GM12865 (cell line): ENCODE measurements around the gene DYNC1I1.

Experiments used
- DNase-seq: peaks from one replicate; pipeline ENCODE4 v3.0.0; 2010; ENCODE audit warnings: low read depth
- H3K4me3 ChIP-seq: 2 replicates; pipeline ENCODE4 v1.5.1; 2011; ENCODE audit warnings: mild to moderate bottlenecking, low read depth, low read length, control low read depth
- CTCF ChIP-seq: IDR thresholded peaks from 2 replicates; pipeline ENCODE4 v1.5.1; 2011; ENCODE audit warnings: low read length, control low read depth, low read depth, inconsistent platforms; ENCODE audit not compliant: insufficient read depth; ENCODE audit errors: missing control alignments

The DYNC1I1 gene

GRCh38 chr7:96016056-96016586, 243.8 kb downstream of the DYNC1I1 start:
- H3K4me3 ChIP-seq, result no peak overlapping the region
- DNase-seq, result no peak
- no peak for TF ChIP-seq CTCF

DNA sequence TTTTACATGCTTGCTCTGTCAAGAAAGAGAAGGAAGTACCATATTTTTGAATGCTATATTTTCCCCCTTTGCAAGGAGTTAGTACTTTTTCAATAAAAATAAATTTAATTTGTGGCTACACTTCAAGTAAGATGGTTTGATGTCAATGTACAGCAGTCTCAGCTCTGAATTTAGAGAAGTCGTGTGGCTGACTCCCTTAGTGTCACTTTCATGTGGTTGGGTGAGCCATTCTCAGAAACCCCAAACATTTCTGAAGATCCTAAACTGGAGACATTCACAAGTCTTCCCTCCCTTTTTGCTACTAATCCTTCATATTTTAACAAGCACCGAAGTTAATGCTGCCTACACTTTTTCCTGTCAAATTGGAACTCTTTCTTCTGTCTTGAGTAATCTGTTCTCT, 244.4 kb downstream of the DYNC1I1 start:
- no peak overlapping the region for H3K4me3 ChIP-seq
- DNase-seq, result no peak
- TF ChIP-seq CTCF, result no peak

GRCh38 chr7:96017877-96018276, 245.5 kb downstream of the DYNC1I1 start:
- H3K4me3 ChIP-seq, result no peak overlapping the region
- DNase-seq, result no peak
- no peak for TF ChIP-seq CTCF

DNA sequence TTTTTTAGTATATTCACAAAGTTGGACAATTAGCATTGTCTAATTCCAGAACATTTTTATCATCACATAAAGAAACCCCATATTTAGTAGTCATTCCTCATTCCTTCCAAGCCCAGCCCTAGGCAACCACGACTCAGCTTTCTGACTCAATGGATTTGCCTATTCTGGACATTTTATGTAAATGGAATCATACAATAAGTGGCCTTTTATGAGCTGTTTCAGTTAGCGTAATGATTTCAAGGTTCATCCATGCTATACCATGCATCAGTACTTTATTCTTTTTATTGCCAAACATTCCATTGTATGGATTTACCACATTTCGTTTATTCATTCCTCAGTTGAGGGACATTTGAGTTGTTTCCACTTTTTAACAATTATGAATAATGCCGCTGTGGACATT, 249.2 kb downstream of the DYNC1I1 start:
- TF ChIP-seq CTCF, result no peak
- no peak for DNase-seq

DNA sequence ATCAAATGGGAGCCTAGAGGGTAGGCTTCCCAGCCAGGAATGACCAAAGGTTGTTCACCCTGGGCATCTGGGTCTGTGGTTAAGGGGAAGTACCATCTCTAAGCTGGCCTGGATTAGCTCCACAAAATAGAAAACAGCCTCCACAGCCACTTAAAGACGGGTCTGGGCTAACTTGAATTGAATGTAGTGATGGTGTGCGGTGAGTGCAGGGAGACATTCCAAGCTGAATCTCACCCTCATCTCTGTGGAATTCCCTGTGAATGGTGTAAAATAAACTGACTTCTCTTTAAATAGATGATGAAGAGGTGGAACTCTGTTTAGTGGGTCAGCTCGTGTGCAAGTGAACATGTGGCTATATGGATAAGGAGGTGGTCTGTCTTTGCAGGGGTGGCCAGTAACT, 251.0 kb downstream of the DYNC1I1 start:
- TF ChIP-seq CTCF, result no peak
- no peak overlapping the region for H3K4me3 ChIP-seq
- no peak for DNase-seq

More for the DNA sequence above, 249.2 kb downstream of the DYNC1I1 start:
- H3K4me3 ChIP-seq, result no peak overlapping the region

GRCh38 chr7:96026010-96026409, 253.7 kb downstream of the DYNC1I1 start:
- no peak for DNase-seq
- no peak overlapping the region for H3K4me3 ChIP-seq
- TF ChIP-seq CTCF, result no peak

- TF ChIP-seq CTCF, result no peak
- no peak for DNase-seq
- H3K4me3 ChIP-seq, result no peak overlapping the region
Measured at GRCh38 chr7:96026611-96027010, 254.3 kb downstream of the DYNC1I1 start.
